Endothelial cell of umbilical vein (primary cell): ENCODE data around the gene EHD3.

Source experiments
- CTCF ChIP-seq, 2 donors: IDR thresholded peaks; 1 replicate in 1 of 2; 2 replicates in 1 of 2; pipeline ENCODE4 v1.5.1; 2011; ENCODE audit warnings: low read length in 2 of 2, mild to moderate bottlenecking in 2 of 2, moderate library complexity in 2 of 2, control low read depth in 1 of 2, inconsistent platforms in 1 of 2, low read depth in 1 of 2; ENCODE audit not compliant: insufficient read depth in 1 of 2; ENCODE audit errors: extremely low read depth in 1 of 2
- EZH2 ChIP-seq: IDR thresholded peaks from 2 replicates; pipeline ENCODE4 v1.6.1; 2012; ENCODE audit warnings: borderline replicate concordance, low read depth, mild to moderate bottlenecking, moderate library complexity, low read length, inconsistent platforms; ENCODE audit not compliant: severe bottlenecking
- MAX ChIP-seq: IDR thresholded peaks from 2 replicates; pipeline ENCODE4 v1.6.1; 2011; ENCODE audit not compliant: insufficient read depth, insufficient read length
- POLR2AphosphoS5 ChIP-seq: IDR thresholded peaks from 2 replicates; pipeline ENCODE4 v1.6.1; 2012; ENCODE audit warnings: low read depth, mild to moderate bottlenecking, control low read depth, low read length, moderate library complexity; ENCODE audit not compliant: insufficient read depth

- TF ChIP-seq EZH2 (no peak), CTCF (IDR thresholded peaks at IDR 0.05; ENCODE audit: extremely low read depth in 1 of 2, insufficient read depth in 1 of 2, low read depth in 1 of 2, low read length in 2 of 2) (no peak), POLR2AphosphoS5 (no peak), MAX (no peak)
Observed at GRCh38 chr2:31214444-31214915, 19.5 kb upstream of the EHD3 start.
